T47D (cell line): ENCODE data around the gene HNRNPA3.
"Not testable (repeated sequence)": the region's sequence is repeated elsewhere in the genome, so short reads cannot be mapped to it uniquely, and the experiment has no call there.

Experiments used
- DNase-seq, 2 experiments: peaks; one replicate each; pipeline versions ENCODE4 v3.0.0 to v3.0.0-alpha.2; 2011 to 2012; ENCODE audit warnings: low read depth in 1 of 2, low spot score in 1 of 2
- JUND ChIP-seq: IDR thresholded peaks from 2 replicates; pipeline ENCODE4 v1.6.1; 2012; ENCODE audit warnings: low read depth
- in situ Hi-C: cut with HindIII; loops from 2 replicates; pipeline ENCODE4 v1.10.0; 2016; ENCODE audit warnings: low sequenced_read_pairs, low pct_unique_long_range_greater_than_20kb

Gene HNRNPA3

DNA sequence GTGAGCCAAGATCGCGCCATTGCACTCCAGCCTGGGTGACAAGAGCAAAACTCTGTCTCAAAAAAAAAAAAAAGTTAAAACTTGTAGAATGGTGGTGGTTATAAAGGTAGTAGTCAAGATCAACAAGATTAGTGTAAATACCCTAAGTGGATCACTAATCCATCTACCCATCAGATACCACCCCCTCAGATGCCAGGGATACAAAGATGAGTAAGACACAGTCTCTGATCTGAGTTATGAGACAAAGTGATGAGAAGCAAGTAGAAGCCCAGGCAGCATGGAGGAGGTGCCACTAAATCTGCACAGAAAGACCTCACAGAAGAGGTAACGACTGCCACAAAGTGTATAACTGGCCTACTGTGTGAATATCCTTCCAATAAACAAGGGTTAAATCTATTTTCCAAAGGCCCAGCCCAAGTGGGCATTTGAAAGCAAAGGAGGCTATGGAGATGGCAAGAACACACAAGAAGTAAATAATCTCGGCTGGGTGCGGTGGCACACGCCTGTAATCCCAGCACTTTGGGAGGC lies 31.7 kb downstream of the HNRNPA3 start:
- in situ Hi-C loops, result no loop called here
- DNase-seq, result no peak
- TF ChIP-seq JUND, result no peak

DNA sequence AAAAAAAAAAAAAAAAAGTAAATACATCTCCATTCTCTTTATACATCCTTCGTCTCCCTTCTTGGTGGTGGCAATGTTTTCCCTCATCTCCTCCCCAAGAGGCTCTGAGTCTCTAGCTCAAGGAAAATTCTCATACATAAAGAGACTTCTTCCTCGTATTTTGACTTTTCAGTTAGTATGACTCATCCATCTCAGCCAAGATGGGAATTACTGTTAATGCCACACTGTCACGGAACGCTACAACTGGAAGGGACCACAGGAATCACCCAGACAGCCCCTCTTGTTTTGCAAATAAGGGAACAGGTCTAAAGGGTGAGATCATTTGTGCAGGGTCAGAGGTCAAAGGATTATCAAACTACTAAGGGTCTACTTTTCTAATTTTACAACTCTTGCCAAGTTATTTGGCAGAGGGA lies 32.4 kb downstream of the HNRNPA3 start:
- no peak for TF ChIP-seq JUND
- no peak for DNase-seq
- in situ Hi-C loops, result no loop called here

DNA sequence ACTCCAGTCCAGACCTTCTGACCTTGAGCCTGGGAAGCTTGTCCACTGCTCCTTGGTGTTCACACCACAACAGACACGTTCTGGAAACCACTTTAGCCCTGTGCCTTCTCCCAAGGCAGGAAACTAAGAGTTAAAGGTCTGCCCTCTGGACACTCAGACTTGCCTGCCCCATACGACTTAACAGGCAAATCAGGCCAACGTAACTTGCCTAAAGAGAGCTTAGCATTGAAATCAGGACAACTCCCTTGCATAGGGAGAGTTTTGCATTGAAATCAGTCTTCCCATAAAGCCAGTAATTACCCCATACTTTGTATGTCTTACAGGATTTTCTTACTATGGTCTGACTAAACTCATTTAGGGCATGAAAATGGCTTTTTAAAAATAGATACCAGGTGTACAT lies 33.4 kb downstream of the HNRNPA3 start:
- no peak for TF ChIP-seq JUND
- no peak for DNase-seq
- in situ Hi-C loops, result no loop called here

DNA sequence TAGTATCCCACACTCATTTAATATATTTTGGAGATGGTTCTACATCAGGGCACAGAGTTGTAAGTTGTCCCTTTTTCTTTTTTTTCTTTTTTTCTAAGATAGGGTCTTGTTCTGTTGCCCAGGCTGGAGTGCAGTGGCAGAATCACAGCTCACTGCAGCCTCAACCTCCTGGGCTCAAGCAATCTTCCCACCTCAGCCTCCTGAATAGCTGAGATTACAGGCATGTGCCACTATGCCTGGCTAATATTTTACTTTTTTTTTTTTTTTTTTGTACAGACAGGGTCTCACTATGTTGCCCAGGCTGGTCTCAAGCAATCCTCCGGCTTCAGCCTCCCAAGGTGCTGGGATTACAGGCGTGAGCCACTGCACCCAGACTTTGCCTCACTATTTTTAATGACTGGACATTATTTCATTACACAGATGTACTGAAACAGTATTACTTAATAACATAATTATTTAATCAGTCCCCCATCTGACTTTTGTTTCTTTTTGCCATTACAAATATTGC lies 34.0 kb downstream of the HNRNPA3 start:
- in situ Hi-C loops, DNase-seq: not testable (repeated sequence)

DNA sequence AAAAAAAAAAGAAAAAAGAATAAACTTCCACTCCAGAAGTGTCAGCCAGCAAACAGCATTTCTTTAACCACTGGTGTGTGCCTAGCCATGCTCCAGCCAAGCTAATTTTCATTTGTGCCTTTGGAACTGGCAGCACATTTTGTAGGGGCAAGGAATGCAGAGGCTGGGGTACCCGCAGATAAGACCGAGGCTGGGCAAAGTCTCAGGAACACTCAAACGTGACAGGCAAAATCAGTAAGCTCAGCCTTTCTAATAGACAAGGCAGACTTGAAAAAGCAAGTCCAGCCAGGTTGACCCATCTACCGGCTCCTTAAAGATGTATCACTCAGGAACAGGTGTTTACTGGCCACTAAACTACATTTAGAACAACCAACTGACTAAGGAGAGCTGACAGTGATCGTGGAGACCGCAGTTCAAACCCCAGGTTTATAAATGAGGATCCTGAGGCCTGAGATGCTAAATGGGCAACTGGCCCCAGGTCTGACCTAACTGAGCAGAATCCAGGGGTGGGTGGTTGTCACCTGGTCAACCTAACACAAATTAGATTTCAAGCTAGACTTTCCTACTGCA lies 35.2 kb downstream of the HNRNPA3 start:
- in situ Hi-C loops, result no loop called here
- DNase-seq, result no peak
- no peak for TF ChIP-seq JUND

DNA sequence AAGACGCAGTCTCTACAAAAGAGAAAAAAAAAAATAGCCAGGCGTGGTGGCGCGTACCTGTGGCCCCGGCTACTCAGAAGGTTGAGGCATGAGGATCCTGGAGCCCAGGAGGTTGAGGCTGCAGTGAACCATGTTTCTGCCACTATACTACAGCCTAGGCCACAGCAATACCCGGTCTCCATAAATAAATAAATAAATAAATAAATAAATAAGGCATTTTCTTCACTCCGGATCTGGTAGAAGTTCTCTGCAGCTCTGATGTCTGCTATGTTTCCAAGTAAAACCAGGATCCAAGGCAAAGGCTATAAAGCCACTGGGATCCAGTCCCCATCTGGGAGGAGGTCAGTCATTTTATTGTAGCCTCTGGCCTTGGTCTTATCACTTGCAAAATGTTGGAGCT lies 36.4 kb downstream of the HNRNPA3 start:
- in situ Hi-C loops, result no loop called here
- DNase-seq, result no peak
- no peak for TF ChIP-seq JUND

DNA sequence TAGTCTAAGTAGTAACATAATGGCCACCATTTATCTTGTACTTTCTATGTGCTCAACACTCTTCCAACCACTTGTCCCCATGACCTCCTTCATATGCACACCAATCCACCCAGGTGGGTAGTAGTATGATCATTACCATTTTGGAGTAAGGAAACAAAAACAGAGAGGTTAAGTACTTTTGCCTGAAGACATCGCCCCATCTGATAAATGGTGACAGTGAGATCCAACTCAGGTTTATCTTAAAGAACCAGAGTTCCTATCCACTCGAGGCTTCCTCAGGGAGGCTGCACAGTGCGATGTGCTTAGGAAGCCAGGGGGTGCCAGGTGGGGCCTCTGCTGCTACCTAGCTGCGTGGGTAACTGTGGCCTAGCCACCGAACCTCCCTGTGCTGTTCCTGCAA lies 37.9 kb downstream of the HNRNPA3 start:
- in situ Hi-C loops, result no loop called here
- TF ChIP-seq JUND, result no peak
- no peak for DNase-seq

DNA sequence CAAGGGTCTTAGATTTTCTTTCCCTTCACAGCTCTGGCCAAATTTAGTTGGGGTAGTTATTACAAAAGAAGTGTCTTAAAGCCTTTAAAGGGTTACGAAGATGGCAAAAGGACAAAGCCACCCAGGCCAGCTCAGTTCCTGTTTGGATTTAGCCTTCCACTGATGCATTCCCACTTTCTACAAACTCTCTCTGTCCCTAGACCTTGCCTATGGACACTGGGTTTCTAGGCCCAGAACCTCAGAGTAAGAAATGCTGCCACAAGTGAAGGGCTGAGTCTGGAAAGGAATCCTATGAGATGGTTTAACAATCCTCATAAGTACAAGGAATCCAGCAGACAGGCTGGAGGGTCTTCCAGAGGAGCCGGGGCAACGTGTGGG lies 38.6 kb downstream of the HNRNPA3 start:
- in situ Hi-C loops, result no loop called here
- DNase-seq, result no peak
- no peak for TF ChIP-seq JUND

DNA sequence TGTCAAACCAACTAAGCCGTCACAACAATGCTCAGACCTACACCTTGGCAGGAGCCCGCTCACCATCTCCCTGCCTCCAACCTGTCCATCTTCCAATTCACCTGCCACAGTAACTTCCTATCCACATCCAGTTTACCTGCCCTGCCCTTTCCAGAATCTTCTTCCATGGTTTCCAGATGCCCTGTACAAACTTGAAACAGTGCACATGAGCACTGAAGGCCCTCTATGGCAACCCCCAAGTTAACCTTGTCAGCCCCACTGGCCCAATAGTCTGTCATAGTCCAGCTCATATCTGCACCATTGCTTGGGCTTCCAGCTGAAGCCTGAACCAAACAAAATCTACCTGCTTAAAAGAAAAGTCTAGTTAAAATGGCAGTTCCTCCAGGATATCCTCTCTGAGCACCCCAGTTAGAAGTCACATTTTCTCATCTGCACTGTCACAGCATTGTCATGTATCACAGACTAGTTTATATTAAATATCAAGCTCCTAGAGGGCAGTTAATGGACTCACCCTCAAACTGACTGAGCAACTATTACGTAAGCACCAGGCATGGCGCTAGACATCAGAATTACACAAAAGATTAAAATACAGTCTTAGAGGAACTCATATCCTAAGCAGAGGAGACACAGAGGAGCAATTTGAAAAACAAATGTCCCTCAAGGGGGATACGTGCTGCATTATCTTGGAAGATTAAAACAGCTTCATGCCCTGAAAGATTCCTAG lies 40.4 kb downstream of the HNRNPA3 start:
- TF ChIP-seq JUND, result no peak
- in situ Hi-C loops, result no loop called here
- no peak for DNase-seq

DNA sequence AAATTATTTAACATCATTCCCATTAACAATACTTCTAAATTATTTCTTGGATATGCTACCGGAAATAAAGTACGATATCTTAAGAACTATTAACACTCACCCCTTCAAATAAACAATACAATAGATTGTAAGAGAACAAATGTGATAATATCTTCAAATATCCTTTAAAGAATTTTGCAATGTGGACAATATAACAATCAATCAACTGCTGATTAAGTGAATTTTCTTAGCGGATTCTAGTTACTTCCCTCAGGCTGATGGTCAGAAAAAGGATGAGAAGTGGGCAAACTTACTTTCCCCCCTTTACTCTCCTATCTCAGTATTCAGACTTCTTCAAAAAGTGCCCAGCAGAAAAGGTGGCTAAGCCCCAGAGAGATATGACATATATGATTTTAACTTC lies 41.1 kb downstream of the HNRNPA3 start:
- DNase-seq, result no peak

DNA sequence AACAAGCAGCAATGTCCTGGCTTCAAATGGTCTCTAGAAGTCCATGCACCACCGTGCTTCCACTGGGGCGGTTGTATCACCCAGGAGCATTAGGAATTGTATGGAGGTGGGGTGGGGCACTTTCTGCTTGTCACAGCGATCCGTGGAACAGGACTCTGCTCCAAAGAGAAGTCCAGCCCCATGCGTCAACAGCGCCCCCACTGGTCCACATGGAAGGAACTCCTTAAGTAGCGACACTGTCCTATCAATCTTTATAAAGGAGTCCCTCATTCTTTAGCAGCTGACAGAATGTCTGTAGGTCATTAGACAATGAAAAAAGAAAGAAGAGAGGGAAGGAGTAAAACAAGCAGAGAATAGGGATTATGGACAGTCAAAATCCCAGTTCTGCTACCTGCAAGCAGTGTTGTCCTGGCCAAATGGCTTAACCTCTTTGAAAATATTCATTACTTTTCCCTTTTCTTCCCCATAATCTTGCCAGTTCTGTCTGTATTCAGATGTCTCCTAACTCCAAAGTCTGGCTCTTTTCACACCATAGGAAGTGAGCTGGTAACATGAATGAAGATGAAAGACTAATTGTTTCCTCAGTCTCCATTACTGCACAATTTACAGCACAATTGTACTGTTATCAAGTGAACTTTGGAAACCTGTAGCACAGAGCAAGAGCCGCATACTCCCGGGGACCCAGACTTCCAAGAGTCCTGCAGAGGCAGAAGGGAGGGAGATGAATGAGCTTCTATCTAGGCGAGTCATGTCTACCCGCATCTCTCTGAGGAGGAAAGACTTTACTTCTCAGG lies 42.0 kb downstream of the HNRNPA3 start:
- peak in 1 of 2 experiments; percentile 72 for DNase-seq
- no peak for TF ChIP-seq JUND
- in situ Hi-C loops, result no loop called here

More for the DNA sequence above, 41.1 kb downstream of the HNRNPA3 start:
- no peak for TF ChIP-seq JUND
- in situ Hi-C loops, result no loop called here

DNA sequence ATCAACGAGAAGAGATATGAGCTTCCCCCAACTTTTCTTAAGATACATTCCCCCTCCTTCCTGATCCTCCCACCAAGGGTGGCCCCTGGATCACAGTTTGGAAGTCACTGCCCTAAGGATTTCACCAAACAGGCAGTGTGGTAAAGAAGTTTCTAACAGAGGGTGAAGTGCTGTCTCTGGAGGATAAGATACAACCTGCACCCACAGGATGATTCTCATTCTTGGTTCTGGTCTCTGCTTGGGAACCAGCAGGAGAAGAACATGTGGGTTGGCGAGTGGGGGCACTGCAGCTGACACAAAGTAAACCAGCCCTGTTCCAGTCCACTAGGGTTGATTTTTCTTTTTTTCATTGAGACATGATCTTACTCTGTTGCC lies 42.6 kb downstream of the HNRNPA3 start:
- no peak for TF ChIP-seq JUND
- DNase-seq, result no peak
- in situ Hi-C loops, result no loop called here

DNA sequence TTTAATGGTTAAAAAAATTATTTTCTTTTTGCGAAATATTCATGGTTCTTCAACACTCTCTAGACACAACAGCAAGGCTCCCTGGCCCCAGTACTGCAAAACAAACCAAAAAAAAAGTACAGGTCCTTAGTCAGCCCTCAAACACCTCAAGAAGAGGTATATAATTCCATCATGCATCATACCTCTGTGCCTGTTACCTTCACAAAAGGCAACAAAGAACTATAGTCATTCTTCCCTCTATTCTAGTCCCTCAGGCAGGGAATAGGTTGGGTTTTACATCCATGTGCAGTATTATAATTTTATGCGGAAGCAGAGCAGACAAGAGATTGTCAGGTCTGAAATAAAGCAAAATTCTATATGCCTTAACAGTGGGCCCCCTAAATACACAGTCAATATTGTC lies 43.4 kb downstream of the HNRNPA3 start:
- in situ Hi-C loops, result no loop called here
- no peak for TF ChIP-seq JUND
- DNase-seq, result no peak
